ENCODE data around the gene TRPV6. TPM values are rescaled to one million over a fixed set of nuclear protein-coding genes. Genes with fewer than 3 reads are reported as not detected.
A peak's percentile ranks its signal among the peaks of the same experiment; 100 is the strongest.

Gene TRPV6
- polyA plus RNA-seq, 1 donor (not counting 4 experiments of a cell fraction or from before 2014, with no cell fraction given) = 1.5 TPM

DNA sequence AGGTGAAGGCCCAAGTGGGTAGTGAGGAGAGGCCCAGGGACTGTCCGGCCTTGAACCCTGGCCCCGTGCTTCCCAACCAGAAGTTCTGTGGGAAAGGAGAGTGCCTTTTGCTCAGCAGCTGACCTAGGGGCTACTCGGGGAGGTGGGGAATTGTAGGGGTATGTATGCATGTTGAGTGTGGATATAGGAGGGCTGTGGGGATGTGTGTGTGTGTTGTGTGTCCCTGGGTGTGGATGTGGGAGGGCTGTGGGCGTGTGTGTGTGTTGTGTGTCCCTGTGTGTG is 18.5 kb downstream of the TRPV6 start:
- Histone ChIP-seq H3K9me1 (ENCODE audit: control insufficient read depth, extremely low read depth, insufficient read depth, low read length) (no peaks in the 10 kb centered on the region), H3K79me2 (ENCODE audit: control insufficient read depth, insufficient read depth, low read length) (no peaks in the 10 kb centered on the region), H3K9ac (ENCODE audit: control insufficient read depth, extremely low read depth, insufficient read depth, low read length) (no peak overlapping the region), H3K36me3 (ENCODE audit: control insufficient read depth in 2 of 2, extremely low read depth in 1 of 2, insufficient read depth in 2 of 2, low read length in 2 of 2) (no peaks in the 10 kb centered on the region), H3K27ac (ENCODE audit: control insufficient read depth, insufficient read depth, low read length) (no peak overlapping the region), H3K27me3 (ENCODE audit: control insufficient read depth, extremely low read depth, insufficient read depth, low read length) (no peaks in the 10 kb centered on the region), H4K20me1 (ENCODE audit: control insufficient read depth, extremely low read depth, insufficient read depth, low read length) (no peaks in the 10 kb centered on the region), H2AFZ (ENCODE audit: control insufficient read depth, low read length) (no peak overlapping the region), H3K9me3 (ENCODE audit: control insufficient read depth, low read depth, low read length) (no peaks in the 10 kb centered on the region), H3K4me1 (ENCODE audit: control insufficient read depth, extremely low read depth, insufficient read depth, low read length) (no peaks in the 10 kb centered on the region), H3K4me3 (ENCODE audit: control insufficient read depth in 2 of 3, extremely low read depth in 1 of 3, insufficient read depth in 2 of 3, low read depth in 1 of 3, low read length in 3 of 3) (no peak overlapping the region), H3K4me2 (ENCODE audit: control insufficient read depth, extremely low read depth, insufficient read depth, low read depth, low read length) (no peak overlapping the region)
- FAIRE-seq (no peak), DNase-seq (ENCODE audit: low read depth, low spot score) (no peak)
- dilution Hi-C loops (cut with MboI; ENCODE audit: extremely low pct_ligation_motif_present, low sequenced_read_pairs) = no loop called here
- no peak for TF ChIP-seq EZH2 (IDR thresholded peaks at IDR 0.05; ENCODE audit: low read length)
- TF ChIP-seq, protein P1, sequence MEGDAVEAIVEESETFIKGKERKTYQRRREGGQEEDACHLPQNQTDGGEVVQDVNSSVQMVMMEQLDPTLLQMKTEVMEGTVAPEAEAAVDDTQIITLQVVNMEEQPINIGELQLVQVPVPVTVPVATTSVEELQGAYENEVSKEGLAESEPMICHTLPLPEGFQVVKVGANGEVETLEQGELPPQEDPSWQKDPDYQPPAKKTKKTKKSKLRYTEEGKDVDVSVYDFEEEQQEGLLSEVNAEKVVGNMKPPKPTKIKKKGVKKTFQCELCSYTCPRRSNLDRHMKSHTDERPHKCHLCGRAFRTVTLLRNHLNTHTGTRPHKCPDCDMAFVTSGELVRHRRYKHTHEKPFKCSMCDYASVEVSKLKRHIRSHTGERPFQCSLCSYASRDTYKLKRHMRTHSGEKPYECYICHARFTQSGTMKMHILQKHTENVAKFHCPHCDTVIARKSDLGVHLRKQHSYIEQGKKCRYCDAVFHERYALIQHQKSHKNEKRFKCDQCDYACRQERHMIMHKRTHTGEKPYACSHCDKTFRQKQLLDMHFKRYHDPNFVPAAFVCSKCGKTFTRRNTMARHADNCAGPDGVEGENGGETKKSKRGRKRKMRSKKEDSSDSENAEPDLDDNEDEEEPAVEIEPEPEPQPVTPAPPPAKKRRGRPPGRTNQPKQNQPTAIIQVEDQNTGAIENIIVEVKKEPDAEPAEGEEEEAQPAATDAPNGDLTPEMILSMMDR (optimal IDR thresholded peaks at IDR 0.05 in 1 of 3, IDR thresholded peaks at IDR 0.05 in 1 of 3, conservative IDR thresholded peaks at IDR 0.05 in 1 of 3; ENCODE audit: extremely low read depth in 1 of 3, insufficient read depth in 2 of 3, low read length in 3 of 3) = no peak

DNA sequence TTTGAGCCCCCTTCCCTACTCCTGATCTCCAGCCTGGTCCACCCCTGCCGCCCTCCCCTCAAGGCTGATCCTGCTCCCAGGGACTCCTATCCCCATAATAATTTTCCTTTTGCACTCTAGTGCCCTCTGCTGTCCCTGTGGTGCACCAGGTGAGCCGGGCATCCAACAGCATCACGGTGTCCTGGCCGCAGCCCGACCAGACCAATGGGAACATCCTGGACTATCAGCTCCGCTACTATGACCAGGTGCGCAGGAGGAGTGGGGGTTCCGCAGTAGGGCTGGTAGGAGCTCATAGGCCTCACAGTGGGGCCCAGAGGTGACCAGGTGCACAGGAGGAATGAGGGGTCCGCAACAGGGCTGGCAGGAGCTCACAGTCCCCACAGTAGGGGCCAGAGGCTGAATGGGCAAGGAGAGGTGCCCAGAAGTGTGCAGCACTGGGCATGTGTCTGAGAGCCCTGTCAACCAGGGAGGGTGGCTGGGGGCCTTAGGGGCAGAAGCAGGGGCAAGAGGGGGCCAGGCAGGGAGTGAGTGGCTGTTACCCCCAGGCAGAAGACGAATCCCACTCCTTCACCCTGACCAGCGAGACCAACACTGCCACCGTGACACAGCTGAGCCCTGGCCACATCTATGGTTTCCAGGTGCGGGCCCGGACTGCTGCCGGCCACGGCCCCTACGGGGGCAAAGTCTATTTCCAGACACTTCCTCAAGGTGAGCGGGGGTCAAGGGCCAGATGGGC is 19.0 kb downstream of the TRPV6 start:
- dilution Hi-C loops (cut with MboI; ENCODE audit: extremely low pct_ligation_motif_present, low sequenced_read_pairs) = no loop called here

More for the DNA sequence above, 19.0 kb downstream of the TRPV6 start:
- Histone ChIP-seq H3K79me2 (ENCODE audit: control insufficient read depth, insufficient read depth, low read length) (no peaks in the 10 kb centered on the region), H3K36me3 (ENCODE audit: control insufficient read depth in 2 of 2, extremely low read depth in 1 of 2, insufficient read depth in 2 of 2, low read length in 2 of 2) (no peaks in the 10 kb centered on the region), H3K4me1 (ENCODE audit: control insufficient read depth, extremely low read depth, insufficient read depth, low read length) (no peaks in the 10 kb centered on the region), H3K9ac (ENCODE audit: control insufficient read depth, extremely low read depth, insufficient read depth, low read length) (no peak overlapping the region), H3K27ac (ENCODE audit: control insufficient read depth, insufficient read depth, low read length) (no peak overlapping the region), H3K27me3 (ENCODE audit: control insufficient read depth, extremely low read depth, insufficient read depth, low read length) (no peaks in the 10 kb centered on the region), H3K9me1 (ENCODE audit: control insufficient read depth, extremely low read depth, insufficient read depth, low read length) (no peaks in the 10 kb centered on the region), H3K9me3 (ENCODE audit: control insufficient read depth, low read depth, low read length) (no peaks in the 10 kb centered on the region), H3K4me2 (ENCODE audit: control insufficient read depth, extremely low read depth, insufficient read depth, low read depth, low read length) (no peak overlapping the region), H3K4me3 (ENCODE audit: control insufficient read depth in 2 of 3, extremely low read depth in 1 of 3, insufficient read depth in 2 of 3, low read depth in 1 of 3, low read length in 3 of 3) (no peak overlapping the region), H2AFZ (ENCODE audit: control insufficient read depth, low read length) (no peak overlapping the region), H4K20me1 (ENCODE audit: control insufficient read depth, extremely low read depth, insufficient read depth, low read length) (no peaks in the 10 kb centered on the region)
- DNase-seq (ENCODE audit: low read depth, low spot score) = no peak
- TF ChIP-seq, protein P1 (optimal IDR thresholded peaks at IDR 0.05 in 1 of 3, IDR thresholded peaks at IDR 0.05 in 1 of 3, conservative IDR thresholded peaks at IDR 0.05 in 1 of 3; ENCODE audit: extremely low read depth in 1 of 3, insufficient read depth in 2 of 3, low read length in 3 of 3) = peak; percentile 52 to 83 (median 57)
- TF ChIP-seq EZH2 (IDR thresholded peaks at IDR 0.05; ENCODE audit: low read length) = no peak
- no peak for FAIRE-seq
